K562 (cell line): ENCODE results near the gene PDE6H. TPM values are rescaled to one million over a fixed set of nuclear protein-coding genes. Genes with fewer than 3 reads are reported as not detected.

ENCODE experiments used
- CCAR2 ChIP-seq: fragments of 200-400 bp; formaldehyde crosslinking; IDR thresholded peaks from 2 replicates; pipeline ENCODE4 v1.6.1; 2017; ENCODE audit warnings: mild to moderate bottlenecking, low read depth, low read length
- CSDE1 ChIP-seq, 2 experiments: fragments of 450-650 bp; IDR thresholded peaks; 2 replicates each; pipeline ENCODE4 v1.6.1; 2016; ENCODE audit warnings: mild to moderate bottlenecking in 1 of 2
- ELF2 ChIP-seq: fragments of 250-450 bp; sonication (Bioruptor Pico); IDR thresholded peaks from 2 replicates; pipeline ENCODE4 v1.5.0; 2021; ENCODE audit warnings: mild to moderate bottlenecking
- HLTF ChIP-seq: fragments of 450-650 bp; IDR thresholded peaks from 2 replicates; pipeline ENCODE4 v1.6.1; 2016
- KLF10 ChIP-seq: fragments of 250-450 bp; sonication (Bioruptor Pico); IDR thresholded peaks from 2 replicates; pipeline ENCODE4 v1.6.1; 2021; ENCODE audit warnings: matching md5 sums
- KLF16 ChIP-seq: IDR thresholded peaks from 2 replicates; pipeline ENCODE4 v1.6.1; 2016; ENCODE audit warnings: antibody characterized with exemption
- MEF2D ChIP-seq: conservative IDR thresholded peaks from 2 replicates; pipeline ENCODE4 v1.6.1; 2016; ENCODE audit warnings: low read depth, missing genetic modification characterization, missing compliant biosample characterization
- MTA2 ChIP-seq: fragments of 450-650 bp; IDR thresholded peaks from 2 replicates; pipeline ENCODE4 v1.6.1; 2016; ENCODE audit warnings: low read depth
- PCBP1 ChIP-seq: fragments of 200-400 bp; formaldehyde crosslinking; IDR thresholded peaks from 2 replicates; pipeline ENCODE4 v1.6.1; 2018; ENCODE audit warnings: mild to moderate bottlenecking, low read depth, low read length; ENCODE audit not compliant: poor library complexity, severe bottlenecking
- PHTF2 ChIP-seq: fragments of 250-450 bp; sonication (Bioruptor Pico); IDR thresholded peaks from 2 replicates; pipeline ENCODE4 v1.5.0; 2021; ENCODE audit warnings: mild to moderate bottlenecking
- SMAD4 ChIP-seq: fragments of 250-450 bp; sonication (Bioruptor Pico); conservative IDR thresholded peaks from 2 replicates; pipeline ENCODE4 v1.8.0; 2021; ENCODE audit warnings: inconsistent platforms, mild to moderate bottlenecking, moderate library complexity
- ZNF778 ChIP-seq: fragments of 450-650 bp; formaldehyde crosslinking; IDR thresholded peaks from 2 replicates; pipeline ENCODE4 v1.4.0; 2020; ENCODE audit warnings: mild to moderate bottlenecking, moderate library complexity
- polyA plus RNA-seq, 8 experiments: library from polyadenylated mRNA; depleted of rRNA in 4 of 8; stranded (reverse) in 5 of 8; unstranded in 3 of 8; fragments of >200 nt; fragmentation: Nextera tagmentation in 2 of 8; fragmentation: Illumina TruSeq in 1 of 8; extraction: Ambion mirVana in 2 of 8; extraction: Trizol in 1 of 8; gene quantifications; 2 replicates each; pipeline versions ENCODE4 v1.2.1 to v1.2.3, GENCODE V29; 2011 to 2014; ENCODE audit warnings: inconsistent platforms in 1 of 8, missing spikeins in 1 of 8
- total RNA-seq, 7 experiments: library from RNA; depleted of rRNA in 6 of 7; stranded (reverse); fragments of >200 nt in 6 of 7; fragmentation: Illumina TruSeq in 2 of 7; extraction: Trizol in 2 of 7; gene quantifications; 2 replicates each; pipeline versions ENCODE4 v1.2.1 to v1.2.3, GENCODE V29; 2011 to 2021; ENCODE audit warnings: low replicate concordance in 1 of 7
- TF ChIP-seq, protein P1 (sequence below): fragments of 450-650 bp; IDR thresholded peaks from 2 replicates; pipeline ENCODE4 v1.6.1; 2016
- TF ChIP-seq, protein P2 (sequence below): sonication (generic); formaldehyde crosslinking; IDR thresholded peaks from 2 replicates; pipeline ENCODE4 v1.8.1; 2023; ENCODE audit warnings: mild to moderate bottlenecking, missing genetic modification reagents
- TF ChIP-seq, protein P3 (sequence below), 3 experiments: fragments of 200-800 bp in 1 of 3; sonication (Bioruptor generic) in 1 of 3; sonication (generic) in 1 of 3; formaldehyde crosslinking in 1 of 3; IDR thresholded peaks; 2 replicates each; pipeline versions ENCODE4 v1.6.1 to v1.8.0; 2016 to 2022; ENCODE audit warnings: mild to moderate bottlenecking in 2 of 3, missing compliant biosample characterization in 2 of 3, missing genetic modification characterization in 2 of 3, missing genetic modification reagents in 1 of 3
- TF ChIP-seq, protein P4 (sequence below): fragments of 450-650 bp; IDR thresholded peaks from 2 replicates; pipeline ENCODE4 v1.6.1; 2016; ENCODE audit warnings: mild to moderate bottlenecking, moderate library complexity

The PDE6H gene
- total and polyA plus RNA-seq, 9 of the 15 experiments (the other 6 are each of a cell fraction or from before 2014, with no cell fraction given) = 0.15 TPM; not detected in 8

DNA sequence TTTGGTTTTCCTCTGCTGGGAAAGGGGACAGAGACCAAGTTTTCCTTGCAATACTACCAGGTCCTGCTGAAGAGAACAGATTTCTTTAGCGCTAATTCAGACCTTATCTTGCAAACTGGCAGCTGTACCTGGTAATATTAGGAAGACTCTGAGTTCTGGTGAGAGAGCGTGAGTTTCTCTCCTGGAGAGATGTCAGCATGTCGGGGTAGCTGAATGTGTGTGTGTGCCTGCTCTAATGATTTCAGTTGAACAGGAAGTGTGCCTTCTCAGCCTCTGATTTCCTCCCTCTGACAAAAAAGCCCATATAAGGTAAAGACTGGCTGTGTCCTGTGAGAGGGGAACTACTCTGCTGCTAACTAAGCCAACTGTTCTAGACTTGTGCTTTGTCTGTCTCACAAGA is 24.2 kb upstream of the PDE6H start (continued):
- TF ChIP-seq CSDE1 (IDR thresholded peaks at IDR 0.05) (no peak), KLF10 (CRISPR knock-in tag) (no peak), SMAD4 (CRISPR knock-in tag) (0 out of 2 replicates have a peak, but pooled peaks have one; percentile 31), HLTF (no peak), ELF2 (CRISPR knock-in tag) (no peak), CCAR2 (no peak), ZNF778 (CRISPR knock-in tag) (no peak), MEF2D (tag) (no peak), KLF16 (no peak), PCBP1 (no peak), MTA2 (no peak), PHTF2 (no peak)
- TF ChIP-seq, protein P1, sequence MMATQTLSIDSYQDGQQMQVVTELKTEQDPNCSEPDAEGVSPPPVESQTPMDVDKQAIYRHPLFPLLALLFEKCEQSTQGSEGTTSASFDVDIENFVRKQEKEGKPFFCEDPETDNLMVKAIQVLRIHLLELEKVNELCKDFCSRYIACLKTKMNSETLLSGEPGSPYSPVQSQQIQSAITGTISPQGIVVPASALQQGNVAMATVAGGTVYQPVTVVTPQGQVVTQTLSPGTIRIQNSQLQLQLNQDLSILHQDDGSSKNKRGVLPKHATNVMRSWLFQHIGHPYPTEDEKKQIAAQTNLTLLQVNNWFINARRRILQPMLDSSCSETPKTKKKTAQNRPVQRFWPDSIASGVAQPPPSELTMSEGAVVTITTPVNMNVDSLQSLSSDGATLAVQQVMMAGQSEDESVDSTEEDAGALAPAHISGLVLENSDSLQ = no peak
- TF ChIP-seq, protein P2, sequence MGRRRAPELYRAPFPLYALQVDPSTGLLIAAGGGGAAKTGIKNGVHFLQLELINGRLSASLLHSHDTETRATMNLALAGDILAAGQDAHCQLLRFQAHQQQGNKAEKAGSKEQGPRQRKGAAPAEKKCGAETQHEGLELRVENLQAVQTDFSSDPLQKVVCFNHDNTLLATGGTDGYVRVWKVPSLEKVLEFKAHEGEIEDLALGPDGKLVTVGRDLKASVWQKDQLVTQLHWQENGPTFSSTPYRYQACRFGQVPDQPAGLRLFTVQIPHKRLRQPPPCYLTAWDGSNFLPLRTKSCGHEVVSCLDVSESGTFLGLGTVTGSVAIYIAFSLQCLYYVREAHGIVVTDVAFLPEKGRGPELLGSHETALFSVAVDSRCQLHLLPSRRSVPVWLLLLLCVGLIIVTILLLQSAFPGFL (CRISPR knock-in tag) = no peak
- TF ChIP-seq, protein P3, sequence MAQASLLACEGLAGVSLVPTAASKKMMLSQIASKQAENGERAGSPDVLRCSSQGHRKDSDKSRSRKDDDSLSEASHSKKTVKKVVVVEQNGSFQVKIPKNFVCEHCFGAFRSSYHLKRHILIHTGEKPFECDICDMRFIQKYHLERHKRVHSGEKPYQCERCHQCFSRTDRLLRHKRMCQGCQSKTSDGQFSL (CRISPR knock-in tag; IDR thresholded peaks at IDR 0.05) = no peak
- TF ChIP-seq, protein P3 (tag; IDR thresholded peaks at IDR 0.05) = no peak
- TF ChIP-seq, protein P4, sequence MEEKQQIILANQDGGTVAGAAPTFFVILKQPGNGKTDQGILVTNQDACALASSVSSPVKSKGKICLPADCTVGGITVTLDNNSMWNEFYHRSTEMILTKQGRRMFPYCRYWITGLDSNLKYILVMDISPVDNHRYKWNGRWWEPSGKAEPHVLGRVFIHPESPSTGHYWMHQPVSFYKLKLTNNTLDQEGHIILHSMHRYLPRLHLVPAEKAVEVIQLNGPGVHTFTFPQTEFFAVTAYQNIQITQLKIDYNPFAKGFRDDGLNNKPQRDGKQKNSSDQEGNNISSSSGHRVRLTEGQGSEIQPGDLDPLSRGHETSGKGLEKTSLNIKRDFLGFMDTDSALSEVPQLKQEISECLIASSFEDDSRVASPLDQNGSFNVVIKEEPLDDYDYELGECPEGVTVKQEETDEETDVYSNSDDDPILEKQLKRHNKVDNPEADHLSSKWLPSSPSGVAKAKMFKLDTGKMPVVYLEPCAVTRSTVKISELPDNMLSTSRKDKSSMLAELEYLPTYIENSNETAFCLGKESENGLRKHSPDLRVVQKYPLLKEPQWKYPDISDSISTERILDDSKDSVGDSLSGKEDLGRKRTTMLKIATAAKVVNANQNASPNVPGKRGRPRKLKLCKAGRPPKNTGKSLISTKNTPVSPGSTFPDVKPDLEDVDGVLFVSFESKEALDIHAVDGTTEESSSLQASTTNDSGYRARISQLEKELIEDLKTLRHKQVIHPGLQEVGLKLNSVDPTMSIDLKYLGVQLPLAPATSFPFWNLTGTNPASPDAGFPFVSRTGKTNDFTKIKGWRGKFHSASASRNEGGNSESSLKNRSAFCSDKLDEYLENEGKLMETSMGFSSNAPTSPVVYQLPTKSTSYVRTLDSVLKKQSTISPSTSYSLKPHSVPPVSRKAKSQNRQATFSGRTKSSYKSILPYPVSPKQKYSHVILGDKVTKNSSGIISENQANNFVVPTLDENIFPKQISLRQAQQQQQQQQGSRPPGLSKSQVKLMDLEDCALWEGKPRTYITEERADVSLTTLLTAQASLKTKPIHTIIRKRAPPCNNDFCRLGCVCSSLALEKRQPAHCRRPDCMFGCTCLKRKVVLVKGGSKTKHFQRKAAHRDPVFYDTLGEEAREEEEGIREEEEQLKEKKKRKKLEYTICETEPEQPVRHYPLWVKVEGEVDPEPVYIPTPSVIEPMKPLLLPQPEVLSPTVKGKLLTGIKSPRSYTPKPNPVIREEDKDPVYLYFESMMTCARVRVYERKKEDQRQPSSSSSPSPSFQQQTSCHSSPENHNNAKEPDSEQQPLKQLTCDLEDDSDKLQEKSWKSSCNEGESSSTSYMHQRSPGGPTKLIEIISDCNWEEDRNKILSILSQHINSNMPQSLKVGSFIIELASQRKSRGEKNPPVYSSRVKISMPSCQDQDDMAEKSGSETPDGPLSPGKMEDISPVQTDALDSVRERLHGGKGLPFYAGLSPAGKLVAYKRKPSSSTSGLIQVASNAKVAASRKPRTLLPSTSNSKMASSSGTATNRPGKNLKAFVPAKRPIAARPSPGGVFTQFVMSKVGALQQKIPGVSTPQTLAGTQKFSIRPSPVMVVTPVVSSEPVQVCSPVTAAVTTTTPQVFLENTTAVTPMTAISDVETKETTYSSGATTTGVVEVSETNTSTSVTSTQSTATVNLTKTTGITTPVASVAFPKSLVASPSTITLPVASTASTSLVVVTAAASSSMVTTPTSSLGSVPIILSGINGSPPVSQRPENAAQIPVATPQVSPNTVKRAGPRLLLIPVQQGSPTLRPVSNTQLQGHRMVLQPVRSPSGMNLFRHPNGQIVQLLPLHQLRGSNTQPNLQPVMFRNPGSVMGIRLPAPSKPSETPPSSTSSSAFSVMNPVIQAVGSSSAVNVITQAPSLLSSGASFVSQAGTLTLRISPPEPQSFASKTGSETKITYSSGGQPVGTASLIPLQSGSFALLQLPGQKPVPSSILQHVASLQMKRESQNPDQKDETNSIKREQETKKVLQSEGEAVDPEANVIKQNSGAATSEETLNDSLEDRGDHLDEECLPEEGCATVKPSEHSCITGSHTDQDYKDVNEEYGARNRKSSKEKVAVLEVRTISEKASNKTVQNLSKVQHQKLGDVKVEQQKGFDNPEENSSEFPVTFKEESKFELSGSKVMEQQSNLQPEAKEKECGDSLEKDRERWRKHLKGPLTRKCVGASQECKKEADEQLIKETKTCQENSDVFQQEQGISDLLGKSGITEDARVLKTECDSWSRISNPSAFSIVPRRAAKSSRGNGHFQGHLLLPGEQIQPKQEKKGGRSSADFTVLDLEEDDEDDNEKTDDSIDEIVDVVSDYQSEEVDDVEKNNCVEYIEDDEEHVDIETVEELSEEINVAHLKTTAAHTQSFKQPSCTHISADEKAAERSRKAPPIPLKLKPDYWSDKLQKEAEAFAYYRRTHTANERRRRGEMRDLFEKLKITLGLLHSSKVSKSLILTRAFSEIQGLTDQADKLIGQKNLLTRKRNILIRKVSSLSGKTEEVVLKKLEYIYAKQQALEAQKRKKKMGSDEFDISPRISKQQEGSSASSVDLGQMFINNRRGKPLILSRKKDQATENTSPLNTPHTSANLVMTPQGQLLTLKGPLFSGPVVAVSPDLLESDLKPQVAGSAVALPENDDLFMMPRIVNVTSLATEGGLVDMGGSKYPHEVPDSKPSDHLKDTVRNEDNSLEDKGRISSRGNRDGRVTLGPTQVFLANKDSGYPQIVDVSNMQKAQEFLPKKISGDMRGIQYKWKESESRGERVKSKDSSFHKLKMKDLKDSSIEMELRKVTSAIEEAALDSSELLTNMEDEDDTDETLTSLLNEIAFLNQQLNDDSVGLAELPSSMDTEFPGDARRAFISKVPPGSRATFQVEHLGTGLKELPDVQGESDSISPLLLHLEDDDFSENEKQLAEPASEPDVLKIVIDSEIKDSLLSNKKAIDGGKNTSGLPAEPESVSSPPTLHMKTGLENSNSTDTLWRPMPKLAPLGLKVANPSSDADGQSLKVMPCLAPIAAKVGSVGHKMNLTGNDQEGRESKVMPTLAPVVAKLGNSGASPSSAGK = no peak
